Skeletal muscle satellite cell (primary cell): ENCODE data around the gene CYP51A1.

ENCODE experiments used
- H3K27me3 ChIP-seq: 2 replicates; pipeline ENCODE4 v1.7.0; 2013; ENCODE audit warnings: low read length; ENCODE audit not compliant: control insufficient read depth, insufficient read depth
- H3K36me3 ChIP-seq: 2 replicates; pipeline ENCODE4 v1.7.0; 2013; ENCODE audit warnings: mild to moderate bottlenecking, control low read depth, low read length; ENCODE audit not compliant: insufficient read depth
- H3K4me1 ChIP-seq: 2 replicates; pipeline ENCODE4 v1.7.0; 2013; ENCODE audit warnings: low read length; ENCODE audit not compliant: control insufficient read depth, insufficient read depth
- H3K4me2 ChIP-seq: 2 replicates; pipeline ENCODE4 v1.7.0; 2013; ENCODE audit warnings: mild to moderate bottlenecking, low read length
- H3K4me3 ChIP-seq: 2 replicates; pipeline ENCODE4 v1.7.0; 2013; ENCODE audit warnings: low read length
- H3K9ac ChIP-seq: 2 replicates; pipeline ENCODE4 v1.7.0; 2013; ENCODE audit warnings: mild to moderate bottlenecking, low read depth, low read length, moderate library complexity
- H3K9me3 ChIP-seq: replicated peaks from 2 replicates; pipeline ENCODE4 v1.7.0; 2013; ENCODE audit warnings: mild to moderate bottlenecking, control low read depth, low read length

The CYP51A1 gene

DNA sequence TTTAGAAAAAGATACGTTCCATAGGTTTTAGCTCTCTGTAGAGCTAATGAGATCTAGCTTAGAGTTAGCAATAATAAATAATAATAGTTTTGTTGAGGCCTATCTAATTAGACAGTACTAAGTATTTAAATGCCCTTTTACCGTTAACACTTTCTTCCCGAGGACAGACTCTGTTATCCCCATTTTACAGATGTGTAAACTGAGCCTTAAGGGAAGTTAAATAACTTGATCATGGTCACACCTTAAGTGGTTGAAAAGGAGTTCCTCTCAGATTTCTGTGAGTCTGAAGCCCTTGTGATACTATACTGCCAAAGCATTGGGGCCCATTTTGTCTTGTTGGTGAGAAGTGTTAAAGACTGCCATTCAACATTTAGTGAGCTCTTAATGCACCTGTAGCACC lies 61.6 kb downstream of the CYP51A1 start:
- Histone ChIP-seq H3K36me3 (peaks cover 20% of the 10 kb centered on the region), H3K4me1 (no peaks in the 10 kb centered on the region), H3K27me3 (no peaks in the 10 kb centered on the region), H3K9me3 (no peaks in the 10 kb centered on the region), H3K4me3 (no peak overlapping the region), H3K9ac (no peak overlapping the region), H3K4me2 (no peak overlapping the region)

DNA sequence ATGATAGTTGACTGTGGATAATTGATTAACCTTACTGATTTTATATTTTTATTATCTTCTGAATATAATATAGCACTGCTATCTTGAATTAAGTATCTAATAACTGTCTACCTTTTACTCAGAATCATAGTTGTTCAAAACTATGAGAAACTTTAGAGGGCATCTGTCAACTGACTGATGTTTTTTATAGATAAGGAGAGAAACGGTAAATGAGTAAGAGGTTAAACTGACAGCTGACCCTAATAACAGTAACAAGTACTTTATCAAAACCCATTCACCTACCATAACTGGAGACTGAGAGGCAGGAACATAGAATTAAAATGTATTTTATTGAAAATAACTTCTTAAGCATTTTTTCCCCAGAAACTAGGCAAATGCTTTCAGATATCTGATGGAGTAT lies 62.2 kb downstream of the CYP51A1 start:
- no peaks in the 10 kb centered on the region for H3K4me1 ChIP-seq
- no peaks in the 10 kb centered on the region for H3K27me3 ChIP-seq
- H3K4me2 ChIP-seq, result no peak overlapping the region
- H3K9ac ChIP-seq, result no peak overlapping the region
- no peaks in the 10 kb centered on the region for H3K9me3 ChIP-seq
- peaks cover 19% of the 10 kb centered on the region for H3K36me3 ChIP-seq
- H3K4me3 ChIP-seq, result no peak overlapping the region

DNA sequence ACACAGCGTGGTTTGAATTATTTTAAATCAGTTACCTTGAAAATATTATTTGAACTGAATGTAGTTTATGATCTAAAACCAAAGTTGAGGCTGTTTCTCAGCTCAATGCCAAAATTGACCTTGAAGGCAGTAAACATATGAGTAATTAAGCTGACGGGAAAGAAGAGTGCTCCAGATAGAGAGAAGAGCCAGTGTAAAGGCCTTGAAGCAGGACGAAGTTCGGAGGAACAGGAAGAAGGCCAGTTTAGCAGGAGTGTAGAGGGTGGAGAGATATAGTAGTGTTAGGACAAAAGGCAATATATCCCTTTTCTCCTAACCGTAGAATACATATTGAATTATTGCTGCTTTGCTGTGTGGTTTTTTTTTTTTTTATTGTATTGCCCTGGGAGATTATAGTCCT lies 63.2 kb downstream of the CYP51A1 start:
- Histone ChIP-seq H3K4me2 (no peak overlapping the region), H3K36me3 (peaks cover 15% of the 10 kb centered on the region), H3K9me3 (no peaks in the 10 kb centered on the region), H3K4me3 (no peak overlapping the region), H3K4me1 (no peaks in the 10 kb centered on the region), H3K9ac (no peak overlapping the region), H3K27me3 (no peaks in the 10 kb centered on the region)

DNA sequence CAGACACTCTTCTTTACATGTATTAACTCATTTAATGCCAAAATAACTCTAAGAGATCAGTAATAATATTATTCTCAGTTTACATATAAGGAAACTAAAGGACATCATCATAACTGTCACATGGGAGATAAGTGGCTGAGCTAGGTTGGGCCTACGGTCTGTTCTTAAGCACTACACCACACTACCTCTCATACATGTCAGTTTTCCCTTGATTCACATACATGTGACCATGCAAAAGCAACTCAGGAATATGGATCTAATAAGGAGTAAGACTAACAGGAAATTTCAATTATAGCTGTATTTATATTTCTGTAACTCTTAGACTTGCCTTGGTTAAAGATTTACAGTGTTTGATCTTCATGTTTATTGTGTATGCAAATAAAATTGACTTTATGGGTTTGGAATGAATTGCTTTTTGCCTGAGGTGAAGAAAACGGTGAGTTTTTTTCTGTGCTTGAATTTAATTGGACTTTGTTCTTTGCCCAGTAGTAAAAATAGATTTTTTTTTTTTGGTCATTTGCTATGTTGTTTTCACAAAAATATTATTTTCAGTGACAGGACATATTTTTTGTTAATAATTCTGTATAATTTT lies 69.7 kb downstream of the CYP51A1 start:
- Histone ChIP-seq H3K4me3 (no peak overlapping the region), H3K36me3 (peaks cover 7% of the 10 kb centered on the region), H3K9ac (no peak overlapping the region), H3K9me3 (no peaks in the 10 kb centered on the region), H3K4me2 (no peak overlapping the region), H3K4me1 (no peaks in the 10 kb centered on the region), H3K27me3 (no peaks in the 10 kb centered on the region)
